Hepatocyte (in vitro differentiated cells): Measurements from ENCODE around the gene ABLIM2. TPM values are rescaled to one million over a fixed set of nuclear protein-coding genes. Genes with fewer than 3 reads are reported as not detected.

ENCODE experiments used
- DNase-seq: peaks from one replicate; pipeline ENCODE4 v3.0.0-alpha.2; 2016; ENCODE audit warnings: low spot score
- H2AFZ ChIP-seq: fragments of 200-600 bp; sonication (generic); 2 replicates; pipeline ENCODE4 v1.6.0; 2016; ENCODE audit warnings: antibody characterized with exemption, mild to moderate bottlenecking
- H3K27ac ChIP-seq: fragments of 200-600 bp; sonication (generic); 2 replicates; pipeline ENCODE4 v1.5.1; 2016; ENCODE audit warnings: mild to moderate bottlenecking
- H3K27me3 ChIP-seq: fragments of 200-600 bp; sonication (generic); 2 replicates; pipeline ENCODE4 v1.6.1; 2016
- H3K36me3 ChIP-seq: fragments of 200-600 bp; sonication (generic); replicated peaks from 2 replicates; pipeline ENCODE4 v1.5.1; 2016; ENCODE audit warnings: low read depth; ENCODE audit not compliant: insufficient read depth
- H3K4me1 ChIP-seq: fragments of 200-600 bp; sonication (generic); 2 replicates; pipeline ENCODE4 v1.5.1; 2016; ENCODE audit warnings: mild to moderate bottlenecking, moderate library complexity; ENCODE audit not compliant: insufficient read depth
- H3K4me2 ChIP-seq: fragments of 200-600 bp; sonication (generic); 2 replicates; pipeline ENCODE4 v1.6.0; 2016
- H3K4me3 ChIP-seq: fragments of 200-600 bp; sonication (generic); 2 replicates; pipeline ENCODE4 v1.5.1; 2016; ENCODE audit warnings: mild to moderate bottlenecking
- H3K79me2 ChIP-seq: fragments of 200-600 bp; sonication (generic); 2 replicates; pipeline ENCODE4 v1.6.0; 2017; ENCODE audit warnings: mild to moderate bottlenecking
- H3K9me2 ChIP-seq: fragments of 200-600 bp; sonication (generic); replicated peaks from 2 replicates; pipeline ENCODE4 v1.6.0; 2017; ENCODE audit warnings: mild to moderate bottlenecking; ENCODE audit not compliant: insufficient read depth
- H3K9me3 ChIP-seq: fragments of 200-600 bp; sonication (generic); 2 replicates; pipeline ENCODE4 v1.5.1; 2016; ENCODE audit warnings: low read depth, mild to moderate bottlenecking
- H4K20me1 ChIP-seq: fragments of 200-600 bp; sonication (generic); 2 replicates; pipeline ENCODE4 v1.6.0; 2016; ENCODE audit warnings: mild to moderate bottlenecking; ENCODE audit not compliant: insufficient read depth, poor library complexity, severe bottlenecking
- CTCF ChIP-seq: fragments of 200-600 bp; sonication (generic); IDR thresholded peaks from 2 replicates; pipeline ENCODE4 v1.5.1; 2016; ENCODE audit warnings: antibody characterized with exemption, mild to moderate bottlenecking; ENCODE audit not compliant: poor library complexity
- EZH2 ChIP-seq: fragments of 200-600 bp; sonication (generic); IDR thresholded peaks from 2 replicates; pipeline ENCODE4 v1.6.1; 2016; ENCODE audit warnings: antibody characterized with exemption, mild to moderate bottlenecking, borderline replicate concordance
- EZH2phosphoT487 ChIP-seq: fragments of 200-600 bp; sonication (generic); IDR thresholded peaks from one replicate; pipeline ENCODE4 v1.6.1; 2018; ENCODE audit warnings: antibody characterized with exemption, mild to moderate bottlenecking, low read depth, moderate library complexity; ENCODE audit not compliant: unreplicated experiment, severe bottlenecking
- WGBS: methylation state at CpG from one replicate; pipeline ENCODE4 v1.1.6; 2016; ENCODE audit warnings: low lambda C conversion rate; ENCODE audit errors: missing lambda C conversion rate; 5-methylcytosine and 5-hydroxymethylcytosine counted together
- polyA plus RNA-seq: library from polyadenylated mRNA; unstranded; fragments of >200 nt; fragmentation: Nextera tagmentation; extraction: Ambion mirVana; gene quantifications from 2 replicates; pipeline ENCODE4 v1.2.1, GENCODE V29; 2016
- total RNA-seq: library from RNA; depleted of rRNA; stranded (reverse); fragments of >200 nt; gene quantifications from 2 replicates; pipeline ENCODE4 v1.2.3, GENCODE V29; 2014

ABLIM2 gene
- total and polyA plus RNA-seq, 2 experiments from 2014 or later, result 1.7 to 2.0 TPM

GRCh38 chr4:8195431-8195830 is 36.8 kb upstream of the ABLIM2 start:
- TF ChIP-seq EZH2phosphoT487, result no peak
- no peak overlapping the region for H2AFZ ChIP-seq
- H3K36me3 ChIP-seq, result no peaks in the 10 kb centered on the region
- peaks cover 31% of the 10 kb centered on the region for H3K4me1 ChIP-seq
- no peaks in the 10 kb centered on the region for H3K27me3 ChIP-seq
- H3K79me2 ChIP-seq, result peaks cover 10% of the 10 kb centered on the region
- no peak overlapping the region for H3K4me2 ChIP-seq
- no peaks in the 10 kb centered on the region for H4K20me1 ChIP-seq
- H3K9me3 ChIP-seq, result no peaks in the 10 kb centered on the region
- no peak overlapping the region for H3K4me3 ChIP-seq
- DNase-seq, result no peak
- WGBS, result 84% methylated on average over 7 of the region's 7 CpGs
- no peak overlapping the region for H3K27ac ChIP-seq
- H3K9me2 ChIP-seq, result no peaks in the 10 kb centered on the region

- TF ChIP-seq CTCF, result no peak
- no peak for TF ChIP-seq EZH2phosphoT487
- no peaks in the 10 kb centered on the region for H3K36me3 ChIP-seq
- H3K4me2 ChIP-seq, result no peak overlapping the region
- no peak for DNase-seq
- no peak overlapping the region for H3K4me3 ChIP-seq
- H3K27me3 ChIP-seq, result no peaks in the 10 kb centered on the region
- no peak overlapping the region for H2AFZ ChIP-seq
- peaks cover 23% of the 10 kb centered on the region for H3K4me1 ChIP-seq
- peaks cover 1% of the 10 kb centered on the region for H3K79me2 ChIP-seq
- H4K20me1 ChIP-seq, result no peaks in the 10 kb centered on the region
- H3K27ac ChIP-seq, result no peak overlapping the region
- no peaks in the 10 kb centered on the region for H3K9me3 ChIP-seq
- WGBS, result 76% methylated on average over 19 of the region's 19 CpGs
- H3K9me2 ChIP-seq, result no peaks in the 10 kb centered on the region
Observed at GRCh38 chr4:8194306-8195242, 36.0 kb upstream of the ABLIM2 start.

- Histone ChIP-seq H4K20me1 (no peaks in the 10 kb centered on the region), H3K27me3 (no peaks in the 10 kb centered on the region), H3K9me2 (no peaks in the 10 kb centered on the region), H3K36me3 (no peaks in the 10 kb centered on the region), H3K9me3 (no peaks in the 10 kb centered on the region), H2AFZ (no peak overlapping the region), H3K79me2 (no peaks in the 10 kb centered on the region), H3K4me1 (peaks cover 10% of the 10 kb centered on the region), H3K4me2 (peak overlapping the region; percentile 48), H3K4me3 (no peak overlapping the region), H3K27ac (peak overlapping the region; percentile 76)
- peak; percentile 81 for DNase-seq
- peak; percentile 50 for TF ChIP-seq CTCF
- no peak for TF ChIP-seq EZH2
- WGBS, result 48% methylated on average over 18 of the region's 18 CpGs
Observed at GRCh38 chr4:8192748-8193738, 34.4 kb upstream of the ABLIM2 start.
